Heart right ventricle (tissue), 16 donors: ENCODE measurements around the gene MRFAP1. TPM values are rescaled to one million over a fixed set of nuclear protein-coding genes. Genes with fewer than 3 reads are reported as not detected.
"Not testable (repeated sequence)": the region's sequence is repeated elsewhere in the genome, so short reads cannot be mapped to it uniquely, and the experiment has no call there.

Experiments used
- ATAC-seq, 8 donors: fragments of 200-7000 bp; cut with Tn5 transposase; one replicate each; pipeline ENCODE4 v1.9.1; 2020; ENCODE audit warnings: mild to moderate bottlenecking in 8 of 8, moderate library complexity in 8 of 8, moderate number of reproducible peaks in 1 of 8
- DNase-seq, 2 donors: peaks; one replicate each; pipeline ENCODE4 v3.0.0-alpha.2; 2020
- H3K27ac ChIP-seq, 10 donors: fragments of 200-600 bp; sonication (generic) in 2 of 10; one replicate each; pipeline versions ENCODE4 v1.5.0 to v1.8.0; 2020 to 2022; ENCODE audit warnings: mild to moderate bottlenecking in 3 of 10
- H3K27me3 ChIP-seq, 7 donors: fragments of 200-600 bp; one replicate each; pipeline ENCODE4 v1.8.0; 2021 to 2022; ENCODE audit warnings: mild to moderate bottlenecking in 2 of 7
- H3K36me3 ChIP-seq, 9 donors: fragments of 200-600 bp; sonication (generic) in 1 of 9; one replicate each; pipeline versions ENCODE4 v1.5.0 to v1.8.0; 2020 to 2022; ENCODE audit warnings: mild to moderate bottlenecking in 2 of 9
- H3K4me1 ChIP-seq, 9 donors: fragments of 200-600 bp; sonication (generic) in 1 of 9; one replicate each; pipeline versions ENCODE4 v1.5.0 to v1.8.0; 2020 to 2022; ENCODE audit warnings: mild to moderate bottlenecking in 4 of 9
- H3K4me3 ChIP-seq, 10 donors: fragments of 200-600 bp; sonication (generic) in 2 of 10; one replicate each; pipeline versions ENCODE4 v1.5.0 to v1.8.0; 2020 to 2022; ENCODE audit warnings: mild to moderate bottlenecking in 7 of 10, moderate library complexity in 2 of 10
- H3K9me3 ChIP-seq, 11 donors: fragments of 200-600 bp in 10 of 11; sonication (generic) in 2 of 11; one replicate each; pipeline versions ENCODE4 v1.5.0 to v1.8.0; 2013 to 2022; ENCODE audit warnings: mild to moderate bottlenecking in 2 of 11, control low read depth in 1 of 11, moderate library complexity in 1 of 11
- WGBS, 2 donors: extraction: QIAGEN DNeasy Blood & Tissue Kit; methylation state at CpG; one replicate each; pipeline ENCODE4 v1.1.7; 2013; ENCODE audit warnings: inconsistent platforms in 1 of 2; 5-methylcytosine and 5-hydroxymethylcytosine counted together
- intact Hi-C, 10 donors: fragments of 100-400 bp; cut with DNase I; formaldehyde crosslinking; loops; one replicate each; pipeline versions ENCODE4 v1.11.1 to v1.14.2; 2022
- polyA plus RNA-seq, 2 donors: library from polyadenylated mRNA; stranded (reverse); fragments of 200-250 nt; gene quantifications; one replicate each; pipeline ENCODE4 v1.2.3, GENCODE V29; 2013
- total RNA-seq, 10 donors: library from RNA; stranded (reverse); fragmentation: NEBNext Ultra II Directional in 3 of 10; extraction: Animal tissue kit (Norgen Biotek cat#: 25700) in 3 of 10; gene quantifications; one replicate each; pipeline versions ENCODE4 v1.2.1 to v1.2.4, GENCODE V29; 2021 to 2023
- TF ChIP-seq, protein P1 (sequence below), 9 donors: fragments of 200-600 bp; sonication (generic) in 2 of 9; IDR thresholded peaks; one replicate each; pipeline versions ENCODE4 v1.5.0 to v1.8.0; 2021 to 2022; ENCODE audit warnings: antibody characterized with exemption in 9 of 9, mild to moderate bottlenecking in 5 of 9, moderate library complexity in 1 of 9
- donor health status: Arrhythmogenic right ventricular cardiomyopathy.
- donor health status: ischemic (EF 13 %, LVEDD 7.1; RV severe dilation, severe dysfunction).
- donor health status: healthy with polysubstance abuse.
- donor health status: DM: no; HTN: yes; CAD: no.
- donor health status: DM: no; HTN: no; CAD: no.
- donor health status: ischemic (EF 25% LVEDD 6.9; RV normal size, moderate dysfunction).
- donor health status: ischemic (EF 25% LVEDD 5.7; RV mildly dilated, moderate dysfunction).
- donor health status: healthy.
- donor health status: DM: yes; HTN: yes; CAD: no.
- donor health status: Ischemic cardiomyopathy.
- donor health status: ischemic (EF 35%, LVEDD 5.7; RV mildly dilated, moderate dysfunction).
- donor health status: nonischemic (EF 11% LVEDD 7.7; RV severe dilation, severe dysfunction).
- donor health status: DM: yes; HTN: yes; CAD: no.
- donor health status: PGD.
- donor health status: ischemic (EF 29% LVEDD 5.4; RV normal size, mild dysfunction).
- donor health status: nonischemic (EF 23%, LVEDD 6.1; RV moderate dilation, normal function).

The MRFAP1 gene
- total and polyA plus RNA-seq, 12 donors: 163 to 445 (median 248) TPM

DNA sequence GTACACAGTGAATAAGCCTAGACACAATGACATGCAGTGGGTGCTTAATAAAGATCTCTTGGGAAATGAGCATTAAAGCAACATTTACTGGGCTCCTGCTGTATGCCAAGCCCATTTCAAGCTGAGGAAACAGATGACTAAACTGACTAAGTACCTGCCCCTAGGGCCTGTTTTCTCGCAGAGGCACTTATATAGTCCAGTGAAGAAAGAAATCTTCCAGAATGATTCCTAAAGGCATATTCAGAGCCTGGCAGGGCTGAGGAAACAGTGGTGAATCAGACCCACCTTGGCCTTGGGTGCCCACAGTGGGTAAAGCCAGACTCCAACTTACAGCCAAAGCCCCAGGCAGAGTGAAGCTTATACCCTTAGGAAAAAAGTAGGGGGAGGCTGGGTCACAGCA is 31.2 kb downstream of the MRFAP1 start:
- intact Hi-C loops: loop anchor here in 1 of 10 donors (5.0 kb wide), 1 partner anchor 41 kb away; no protein-coding TSS in a partner anchor
- WGBS, 2 donors: 93 to 96% methylated on average over 1 of the region's 1 CpG
- H3K27ac ChIP-seq: no peak overlapping the region

DNA sequence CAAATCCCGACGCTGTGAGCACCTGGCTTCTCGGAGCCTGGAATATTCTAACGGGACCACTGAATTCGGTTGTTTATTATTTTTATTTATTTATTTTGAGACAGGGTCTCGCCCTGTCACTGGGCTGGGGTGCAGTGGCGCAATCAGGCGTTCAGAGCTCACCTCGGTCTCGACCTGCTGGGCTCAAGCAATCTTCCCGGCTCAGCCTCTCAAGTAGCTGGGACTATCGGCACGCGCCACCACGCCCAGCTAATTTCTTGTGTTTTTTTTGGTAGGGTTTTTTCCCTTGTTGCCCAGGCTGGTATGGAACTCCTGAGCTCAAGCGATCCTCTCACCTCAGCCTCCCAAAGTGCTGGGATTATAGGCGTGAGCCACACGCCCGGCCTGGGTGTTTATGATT is 31.6 kb downstream of the MRFAP1 start:
- 96 to 98% methylated on average over 19 of the region's 19 CpGs for WGBS, 2 donors
- TF ChIP-seq, protein P1, sequence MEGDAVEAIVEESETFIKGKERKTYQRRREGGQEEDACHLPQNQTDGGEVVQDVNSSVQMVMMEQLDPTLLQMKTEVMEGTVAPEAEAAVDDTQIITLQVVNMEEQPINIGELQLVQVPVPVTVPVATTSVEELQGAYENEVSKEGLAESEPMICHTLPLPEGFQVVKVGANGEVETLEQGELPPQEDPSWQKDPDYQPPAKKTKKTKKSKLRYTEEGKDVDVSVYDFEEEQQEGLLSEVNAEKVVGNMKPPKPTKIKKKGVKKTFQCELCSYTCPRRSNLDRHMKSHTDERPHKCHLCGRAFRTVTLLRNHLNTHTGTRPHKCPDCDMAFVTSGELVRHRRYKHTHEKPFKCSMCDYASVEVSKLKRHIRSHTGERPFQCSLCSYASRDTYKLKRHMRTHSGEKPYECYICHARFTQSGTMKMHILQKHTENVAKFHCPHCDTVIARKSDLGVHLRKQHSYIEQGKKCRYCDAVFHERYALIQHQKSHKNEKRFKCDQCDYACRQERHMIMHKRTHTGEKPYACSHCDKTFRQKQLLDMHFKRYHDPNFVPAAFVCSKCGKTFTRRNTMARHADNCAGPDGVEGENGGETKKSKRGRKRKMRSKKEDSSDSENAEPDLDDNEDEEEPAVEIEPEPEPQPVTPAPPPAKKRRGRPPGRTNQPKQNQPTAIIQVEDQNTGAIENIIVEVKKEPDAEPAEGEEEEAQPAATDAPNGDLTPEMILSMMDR (IDR thresholded peaks at IDR 0.05): no peak

More for the DNA sequence above, 31.2 kb downstream of the MRFAP1 start:
- TF ChIP-seq, protein P1 (IDR thresholded peaks at IDR 0.05): no peak
- H3K9me3 ChIP-seq: no peaks in the 10 kb centered on the region
- ATAC-seq (no peak), DNase-seq (no peak)
- H3K27me3 ChIP-seq: no peaks in the 10 kb centered on the region
- peaks cover 0 to 10% (median 0%) of the 10 kb centered on the region in 9 donors for H3K36me3 ChIP-seq
- H3K4me3 ChIP-seq: no peak overlapping the region
- peaks cover 14 to 31% (median 27%) of the 10 kb centered on the region in 9 donors for H3K4me1 ChIP-seq

DNA sequence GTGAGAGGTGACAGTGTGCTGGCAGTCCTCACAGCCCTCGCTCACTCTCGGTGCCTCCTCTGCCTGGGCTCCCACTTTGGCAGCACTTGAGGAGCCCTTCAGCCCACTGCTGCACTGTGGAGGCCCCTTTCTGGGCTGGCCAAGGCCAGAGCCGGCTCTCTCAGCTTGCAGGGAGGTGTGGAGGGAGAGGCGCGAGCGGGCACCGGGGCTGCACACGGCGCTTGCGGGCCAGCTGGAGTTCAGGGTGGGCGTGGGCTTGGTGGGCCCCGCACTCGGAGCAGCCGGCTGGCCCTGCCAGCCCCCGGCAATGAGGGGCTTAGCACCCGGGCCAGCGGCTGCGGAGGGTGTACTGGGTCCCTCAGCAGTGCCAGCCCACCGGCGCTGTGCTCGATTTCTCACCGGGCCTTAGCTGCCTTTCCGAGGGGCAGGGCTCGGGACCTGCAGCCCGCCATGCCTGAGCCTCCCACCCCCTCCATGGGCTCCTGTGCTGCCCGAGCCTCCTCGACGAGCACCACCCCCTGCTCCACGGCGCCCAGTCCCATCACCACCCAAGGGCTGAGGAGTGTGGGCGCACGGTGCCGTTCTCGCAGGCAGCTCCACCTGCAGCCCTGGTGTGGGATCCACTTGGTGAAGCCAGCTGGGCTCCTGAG is 32.2 kb downstream of the MRFAP1 start:
- not testable (repeated sequence) for DNase-seq, H3K36me3 ChIP-seq, ATAC-seq, H3K9me3 ChIP-seq, H3K27me3 ChIP-seq
- H3K4me3 ChIP-seq: peak overlapping the region in 2 of 10 donors; percentile 68 to 74
- peaks cover 14 to 41% (median 36%) of the 10 kb centered on the region in 9 donors for H3K4me1 ChIP-seq
- H3K27ac ChIP-seq: peak overlapping the region in 4 of 10 donors; percentile 88 to 92 (median 89)
- 95 to 98% methylated on average over 29 to 34 of the region's 34 CpGs for WGBS, 2 donors
- intact Hi-C loops: loop anchor here in 2 of 10 donors (1.0 to 5.0 kb wide), 2 partner anchors 32 to 40 kb away; partner anchors contain the start of gene MRFAP1 (in 1 of the 2)

More for the DNA sequence above, 31.6 kb downstream of the MRFAP1 start:
- ATAC-seq (no peak), DNase-seq (no peak)
- H3K9me3 ChIP-seq: no peaks in the 10 kb centered on the region
- intact Hi-C loops: loop anchor here in 1 of 10 donors (5.0 kb wide), 1 partner anchor 40 kb away; no protein-coding TSS in a partner anchor
- H3K27me3 ChIP-seq: no peaks in the 10 kb centered on the region
- peaks cover 14 to 36% (median 32%) of the 10 kb centered on the region in 9 donors for H3K4me1 ChIP-seq
- no peak overlapping the region for H3K4me3 ChIP-seq
- H3K36me3 ChIP-seq: peaks cover 0 to 10% (median 0%) of the 10 kb centered on the region in 9 donors
- H3K27ac ChIP-seq: no peak overlapping the region

DNA sequence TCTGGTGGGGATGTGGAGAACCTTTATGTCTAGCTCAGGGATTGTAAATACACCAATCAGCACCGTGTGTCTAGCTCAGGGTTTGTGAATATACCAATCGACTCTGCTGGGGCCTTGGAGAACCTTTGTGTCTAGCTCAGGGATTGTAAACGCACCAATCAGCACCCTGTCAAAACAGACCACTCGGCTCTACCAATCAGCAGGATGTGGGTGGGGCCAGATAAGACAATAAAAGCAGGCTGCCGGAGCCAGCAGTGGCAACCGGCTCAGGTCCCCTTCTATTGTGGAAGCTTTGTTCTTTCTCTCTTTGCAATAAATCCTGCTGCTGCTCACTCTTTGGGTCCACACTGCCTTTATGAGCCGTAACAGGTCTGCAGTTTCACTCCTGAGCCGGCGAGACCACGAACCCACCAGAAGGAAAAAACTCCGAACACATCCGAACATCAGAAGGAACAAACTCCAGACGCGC is 32.7 kb downstream of the MRFAP1 start:
- intact Hi-C loops: loop anchor here in 2 of 10 donors (1.0 to 5.0 kb wide), 2 partner anchors 33 to 39 kb away; partner anchors contain the start of gene MRFAP1 (in 1 of the 2)
- WGBS, 2 donors: 27 to 35% methylated on average over 14 of the region's 14 CpGs
- H3K9me3 ChIP-seq, H3K27me3 ChIP-seq, DNase-seq: not testable (repeated sequence)
- Histone ChIP-seq H3K4me3 (peak overlapping the region in 9 of 10 donors; percentile 68 to 97 (median 74)), H3K4me1 (peaks cover 14 to 41% (median 36%) of the 10 kb centered on the region in 9 donors), H3K36me3 (peaks cover 0 to 11% (median 0%) of the 10 kb centered on the region in 9 donors), H3K27ac (peak overlapping the region; percentile 63 to 92 (median 88))
- ATAC-seq: peak in 6 of 8 donors; percentile 1 to 58 (median 36)

DNA sequence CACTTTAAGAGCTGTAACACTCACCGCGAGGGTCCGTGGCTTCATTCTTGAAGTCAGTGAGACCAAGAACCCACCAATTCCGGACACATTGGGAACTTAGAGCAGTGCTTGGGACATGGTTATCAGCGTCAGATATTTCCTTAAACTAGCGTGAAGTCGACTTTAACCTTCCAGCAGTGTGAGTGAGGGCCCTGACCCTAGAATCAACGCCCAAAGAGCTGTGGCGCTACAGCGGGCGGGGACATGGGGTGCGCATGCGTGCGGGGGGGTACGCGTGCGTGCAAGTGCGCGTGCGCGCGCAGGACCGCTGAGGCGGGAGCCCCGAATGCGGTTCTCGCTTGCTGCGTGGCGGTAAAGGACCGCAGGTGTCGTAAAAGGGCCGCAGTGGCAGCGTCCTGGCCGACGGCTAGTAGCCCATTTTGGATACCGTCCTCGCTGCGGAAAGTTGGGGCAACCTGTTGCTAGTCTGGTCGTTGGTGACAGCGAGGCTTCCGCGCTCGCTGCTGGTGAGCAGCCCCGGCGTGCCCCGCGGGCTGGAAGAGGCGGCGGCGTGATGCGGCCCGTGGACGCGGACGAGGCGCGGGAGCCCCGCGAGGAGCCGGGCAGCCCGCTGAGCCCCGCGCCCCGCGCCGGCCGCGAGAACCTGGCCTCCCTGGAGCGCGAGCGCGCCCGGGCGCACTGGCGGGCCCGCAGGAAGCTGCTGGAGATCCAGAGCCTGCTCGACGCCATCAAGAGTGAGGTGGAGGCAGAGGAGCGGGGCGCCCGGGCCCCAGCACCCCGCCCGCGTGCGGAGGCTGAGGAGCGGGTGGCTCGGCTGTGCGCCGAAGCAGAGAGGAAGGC is 33.4 kb downstream of the MRFAP1 start:
- Histone ChIP-seq H3K4me3 (peak overlapping the region; percentile 36 to 97 (median 74)), H3K36me3 (peaks cover 0 to 11% (median 0%) of the 10 kb centered on the region in 9 donors), H3K4me1 (peaks cover 14 to 41% (median 36%) of the 10 kb centered on the region in 9 donors), H3K27me3 (no peaks in the 10 kb centered on the region), H3K9me3 (no peaks in the 10 kb centered on the region), H3K27ac (peak overlapping the region; percentile 63 to 92 (median 88))
- TF ChIP-seq, protein P1 (IDR thresholded peaks at IDR 0.05): peak in 1 of 9 donors; percentile 15
- DNase-seq: peak; percentile 92 to 94
- intact Hi-C loops: loop anchor here in 3 of 10 donors (1.0 to 5.0 kb wide), 3 partner anchors 34 to 38 kb away; partner anchors contain the start of genes MRFAP1L1 (in 2 of the 3) and MRFAP1 (in 1 of the 3)
- 1% methylated on average over 74 to 89 of the region's 89 CpGs for WGBS, 2 donors
- peak; percentile 92 to 98 (median 94) for ATAC-seq
